COLO668 (cell line): ENCODE data around the gene RFT1.

Source experiments
- DNase-seq: peaks from one replicate; lab custom pipeline; 2025; ENCODE audit not compliant: unreplicated experiment; lab: John Stamatoyannopoulos, UW

Gene RFT1, protein sequence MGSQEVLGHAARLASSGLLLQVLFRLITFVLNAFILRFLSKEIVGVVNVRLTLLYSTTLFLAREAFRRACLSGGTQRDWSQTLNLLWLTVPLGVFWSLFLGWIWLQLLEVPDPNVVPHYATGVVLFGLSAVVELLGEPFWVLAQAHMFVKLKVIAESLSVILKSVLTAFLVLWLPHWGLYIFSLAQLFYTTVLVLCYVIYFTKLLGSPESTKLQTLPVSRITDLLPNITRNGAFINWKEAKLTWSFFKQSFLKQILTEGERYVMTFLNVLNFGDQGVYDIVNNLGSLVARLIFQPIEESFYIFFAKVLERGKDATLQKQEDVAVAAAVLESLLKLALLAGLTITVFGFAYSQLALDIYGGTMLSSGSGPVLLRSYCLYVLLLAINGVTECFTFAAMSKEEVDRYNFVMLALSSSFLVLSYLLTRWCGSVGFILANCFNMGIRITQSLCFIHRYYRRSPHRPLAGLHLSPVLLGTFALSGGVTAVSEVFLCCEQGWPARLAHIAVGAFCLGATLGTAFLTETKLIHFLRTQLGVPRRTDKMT

DNA sequence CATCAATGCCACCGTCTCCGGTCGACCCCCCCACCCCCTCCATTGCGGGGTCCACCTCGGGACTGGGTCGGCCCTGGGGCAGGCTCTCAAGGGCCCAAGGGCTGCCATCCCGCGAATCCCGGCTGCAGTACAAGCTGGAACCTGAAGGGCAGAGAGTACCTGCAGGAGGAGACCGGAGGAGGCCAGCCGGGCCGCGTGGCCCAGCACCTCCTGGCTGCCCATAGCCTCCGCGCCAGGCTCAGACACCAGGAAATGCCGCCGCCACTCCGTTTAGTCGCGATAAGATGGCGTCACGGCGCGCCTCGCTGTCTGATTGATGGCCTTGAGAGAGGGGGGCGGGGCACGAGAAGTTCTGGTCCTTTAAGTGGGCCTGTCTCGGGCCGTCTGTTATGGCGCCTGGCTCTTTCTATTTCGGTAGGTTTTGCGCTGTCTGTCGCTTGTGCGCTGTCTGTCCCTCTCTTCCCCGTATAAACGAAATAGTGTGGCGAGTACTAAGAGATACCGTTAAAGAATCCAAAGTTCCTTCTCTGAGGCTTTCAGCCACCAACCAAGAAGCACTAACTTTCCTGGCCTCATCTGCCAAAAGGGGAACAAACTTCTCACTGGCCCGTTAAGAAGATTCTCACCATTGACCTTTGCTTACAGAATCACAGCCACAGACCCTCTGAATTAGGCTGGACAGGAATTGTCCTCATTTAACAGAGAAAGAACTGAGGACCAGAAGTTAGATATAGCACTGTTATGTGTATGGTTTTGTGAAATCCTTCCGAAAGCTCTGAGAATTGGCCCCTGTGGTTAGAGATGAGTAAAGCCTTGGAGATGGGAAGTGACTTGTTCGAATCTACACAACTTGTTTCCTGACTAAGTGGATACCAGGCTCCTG is at the start of gene RFT1:
TSS of gene RFT1 (minus strand) at position 257 of the 883 bp plus-strand sequence. CDS start at position 222, 35 bp downstream.
- DNase-seq: peak; percentile 92

DNA sequence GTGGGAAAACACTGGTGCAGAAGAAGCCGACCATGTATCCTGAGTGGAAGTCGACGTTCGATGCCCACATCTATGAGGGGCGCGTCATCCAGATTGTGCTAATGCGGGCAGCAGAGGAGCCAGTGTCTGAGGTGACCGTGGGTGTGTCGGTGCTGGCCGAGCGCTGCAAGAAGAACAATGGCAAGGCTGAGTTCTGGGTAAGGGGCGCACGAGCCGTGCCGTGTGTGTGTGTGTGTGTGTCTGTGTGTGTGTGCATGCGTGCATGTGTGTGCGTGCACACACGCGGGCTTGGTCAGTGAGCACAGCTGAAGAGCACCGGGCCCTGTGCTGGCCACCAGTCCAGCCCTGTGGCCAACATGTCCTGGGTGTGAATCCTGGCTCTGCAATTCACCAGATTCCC is 49.3 kb upstream of the RFT1 start:
- DNase-seq: no peak

DNA sequence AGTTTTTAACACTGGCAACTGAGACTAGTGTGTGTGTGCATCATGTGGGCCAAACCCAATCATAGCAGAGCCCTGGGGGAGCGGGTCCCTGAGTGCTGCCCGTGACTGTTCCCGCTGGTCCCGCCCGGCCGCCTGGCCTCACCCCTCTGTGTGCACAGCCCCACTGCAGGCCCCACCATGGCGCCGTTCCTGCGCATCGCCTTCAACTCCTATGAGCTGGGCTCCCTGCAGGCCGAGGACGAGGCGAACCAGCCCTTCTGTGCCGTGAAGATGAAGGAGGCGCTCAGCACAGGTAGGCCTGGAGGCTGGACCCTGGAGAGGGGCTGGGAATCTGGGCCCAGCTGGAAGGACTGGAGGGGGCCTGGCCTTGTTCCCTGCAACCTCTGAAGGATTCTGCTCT is 48.0 kb upstream of the RFT1 start:
- DNase-seq: no peak

DNA sequence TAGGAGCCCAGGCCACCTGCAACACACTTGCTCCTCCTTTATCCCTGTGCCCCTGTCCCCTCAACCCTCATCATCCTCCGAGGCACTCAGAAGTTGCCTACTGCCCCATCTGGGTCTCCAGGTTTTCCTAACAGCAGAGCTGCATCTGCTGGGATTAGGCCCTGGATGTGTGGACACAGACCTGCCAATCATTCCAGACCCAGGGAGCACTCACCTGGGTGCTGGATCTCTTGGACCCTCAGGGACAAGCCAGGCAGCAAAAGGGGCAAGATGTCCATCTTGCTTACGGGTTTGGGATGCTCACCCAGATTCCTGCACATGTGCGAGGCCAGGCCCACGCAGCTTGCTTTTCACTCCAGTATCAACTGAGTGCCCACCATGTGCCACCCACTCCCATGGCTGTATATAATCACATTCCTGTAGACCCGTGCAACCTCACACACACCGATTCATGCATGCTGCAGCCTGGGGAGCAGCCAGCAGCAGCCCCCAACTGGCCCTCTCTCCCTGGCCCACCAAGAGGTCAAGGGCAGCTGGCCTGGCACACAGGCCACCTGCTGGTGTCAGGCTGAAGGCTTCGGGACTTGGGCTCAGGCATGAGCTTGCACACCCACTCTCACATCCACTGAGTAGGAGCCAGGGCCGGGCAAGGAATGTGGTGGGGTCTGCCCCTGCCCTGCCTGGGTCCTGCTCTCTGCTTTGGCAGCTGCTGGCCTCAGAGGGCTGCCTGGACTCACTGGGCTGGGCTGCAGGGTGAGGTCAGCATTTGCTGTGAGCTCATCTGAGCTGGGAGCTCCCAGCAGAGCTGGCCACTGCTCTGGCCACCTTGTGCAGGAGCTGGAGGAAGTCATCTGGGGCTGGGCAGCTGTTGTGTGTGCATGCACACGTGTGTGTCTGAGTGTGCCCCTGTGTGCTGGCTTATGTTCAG is 45.6 kb upstream of the RFT1 start:
- DNase-seq: no peak

DNA sequence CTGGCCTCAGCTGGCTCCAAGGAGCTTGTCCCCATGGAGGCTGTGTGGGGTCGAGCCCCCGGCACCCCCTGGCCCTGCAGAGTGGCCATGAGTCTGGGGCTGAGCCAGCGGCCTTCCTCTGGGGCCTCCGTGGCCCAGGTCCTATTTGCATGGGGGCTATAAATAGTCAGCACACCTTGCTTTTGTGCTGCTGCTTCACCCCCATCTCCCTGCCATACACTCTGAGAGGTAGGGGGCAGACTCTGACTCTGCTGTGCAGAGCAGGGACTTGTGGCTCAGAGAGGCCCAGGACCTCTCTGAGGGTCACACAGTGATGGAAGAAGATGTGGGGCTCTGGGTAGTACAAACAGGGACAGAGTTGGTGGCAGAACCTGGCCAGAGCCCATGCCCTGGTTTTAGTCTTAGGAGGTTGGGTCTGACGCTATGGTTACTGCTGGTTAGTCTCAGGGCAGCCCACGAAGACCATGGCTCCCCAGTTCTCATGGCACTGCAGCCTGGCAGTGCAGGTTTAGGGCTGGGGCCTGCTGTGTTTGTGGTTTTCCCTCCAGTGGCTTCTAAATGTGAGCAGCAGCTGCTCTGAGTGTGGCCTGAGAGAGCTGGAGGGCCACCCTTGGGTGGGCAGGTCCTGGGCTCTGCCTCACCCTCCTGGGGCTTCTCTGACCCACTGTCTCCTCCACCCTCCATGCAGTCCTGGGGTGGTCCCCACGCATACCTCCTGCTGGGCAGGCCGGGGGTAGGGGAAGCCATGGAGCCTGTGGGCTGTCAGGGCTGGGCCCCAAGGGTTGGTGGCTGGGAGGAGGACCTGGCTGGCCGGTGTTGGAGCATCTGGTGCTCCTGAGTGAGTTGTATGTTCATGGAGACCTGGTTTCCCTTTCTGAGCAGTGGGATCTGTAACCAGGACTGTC is 44.4 kb upstream of the RFT1 start:
- DNase-seq: no peak

DNA sequence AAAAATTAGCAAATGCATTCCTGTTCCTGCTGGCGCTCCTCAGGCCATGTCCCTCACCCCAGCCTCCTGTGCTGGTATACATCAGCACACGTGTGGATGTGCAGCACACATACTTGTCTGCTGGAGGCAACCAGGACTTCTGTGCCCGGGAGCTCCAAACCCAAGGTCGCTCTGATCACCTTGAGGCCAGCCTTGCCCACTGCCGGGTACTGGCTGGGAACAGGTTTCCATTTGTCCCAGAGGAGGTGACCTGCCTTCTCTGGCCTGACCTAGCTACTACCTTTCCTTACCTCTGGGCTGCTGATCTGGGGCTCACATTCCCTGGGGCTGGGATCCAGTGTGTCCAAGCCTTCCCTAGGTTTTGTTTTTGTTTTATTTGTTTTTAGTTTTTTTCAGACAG is 42.9 kb upstream of the RFT1 start:
- DNase-seq: no peak

DNA sequence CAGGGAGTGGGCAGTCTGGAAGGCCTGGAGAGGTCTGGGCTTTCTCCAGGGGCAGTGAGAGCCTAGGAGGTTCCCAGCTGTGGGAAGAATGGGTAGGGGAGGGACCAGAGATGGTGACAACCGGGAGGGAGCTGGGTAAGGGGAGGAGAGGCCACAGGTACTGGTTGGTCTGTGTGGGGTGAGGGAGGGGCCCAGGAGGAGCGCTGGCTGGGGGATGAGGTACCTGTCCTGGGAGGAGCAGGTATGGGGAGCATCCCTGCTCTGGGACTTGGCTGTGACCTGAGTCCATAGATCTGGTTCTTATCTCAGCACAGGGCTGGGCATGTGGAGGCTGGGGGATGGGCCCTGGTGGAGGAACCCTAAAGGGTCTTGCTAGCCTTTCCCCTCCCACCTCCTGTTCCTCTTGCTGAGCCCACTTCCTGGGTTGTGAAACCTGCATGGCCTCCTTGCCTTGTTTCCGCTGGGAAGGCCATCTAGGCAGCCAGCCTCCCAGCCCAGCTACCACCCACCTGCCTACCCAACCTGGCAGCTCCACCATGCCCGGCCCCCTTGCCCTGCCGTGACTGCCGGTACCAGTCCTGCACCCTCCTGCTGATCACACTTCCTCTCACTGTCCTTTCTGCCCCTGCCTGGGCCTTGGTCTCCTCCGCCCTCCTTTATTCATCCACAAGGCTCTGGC is 41.7 kb upstream of the RFT1 start:
- no peak for DNase-seq

DNA sequence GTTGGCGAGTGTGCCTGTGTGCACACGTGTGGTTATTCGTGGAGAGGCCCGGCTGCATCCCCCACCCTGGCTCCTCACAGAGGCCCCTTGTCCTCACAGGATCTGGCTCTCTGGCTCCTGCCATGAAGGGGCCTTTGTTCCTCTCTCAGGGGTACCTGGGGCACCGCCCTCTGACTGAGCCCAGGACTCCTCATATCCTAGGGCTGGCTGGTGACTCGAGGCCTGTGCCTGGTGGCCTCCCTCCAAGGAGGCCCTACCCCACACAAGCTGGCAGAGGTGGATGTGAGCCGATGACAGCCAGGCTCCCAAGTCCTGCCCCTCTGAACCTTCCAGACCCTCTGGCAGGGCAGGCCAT is 40.8 kb upstream of the RFT1 start:
- DNase-seq: no peak

DNA sequence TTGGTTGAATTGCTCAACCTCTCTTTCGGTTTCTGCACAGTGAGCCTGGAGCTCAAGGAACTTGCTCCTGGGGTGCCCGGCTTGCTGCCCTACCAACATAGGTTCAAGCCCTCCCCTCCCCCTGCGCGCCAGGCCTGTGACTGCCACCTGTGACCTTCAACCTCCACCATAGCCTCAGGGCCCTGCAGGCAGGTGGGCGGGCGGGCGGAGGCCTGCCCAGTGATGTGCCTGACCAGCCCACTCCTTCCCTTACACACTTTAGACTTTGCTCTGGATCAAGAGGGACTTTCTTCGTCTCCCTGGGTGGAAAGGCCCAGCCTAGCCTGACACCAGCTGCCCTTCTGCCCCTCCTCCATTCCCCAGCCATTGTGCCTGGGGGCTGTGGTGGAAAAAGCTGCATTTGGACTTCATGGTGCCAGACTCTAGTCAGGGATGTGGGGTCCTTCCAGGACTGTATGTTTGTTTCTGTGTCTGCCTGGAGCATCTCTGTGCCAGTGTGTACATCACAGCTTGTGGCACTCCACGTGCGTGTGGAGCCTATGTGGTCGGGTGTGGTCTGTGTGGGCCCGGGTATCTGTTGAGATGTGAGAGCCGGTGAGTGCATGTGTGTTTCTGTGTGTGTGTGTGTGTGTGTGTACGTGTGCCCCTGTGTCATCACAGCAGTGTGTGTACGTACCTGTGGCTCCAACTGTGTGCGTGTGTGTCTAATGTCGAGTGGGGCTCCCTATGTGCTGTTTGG is 40.3 kb upstream of the RFT1 start:
- no peak for DNase-seq

DNA sequence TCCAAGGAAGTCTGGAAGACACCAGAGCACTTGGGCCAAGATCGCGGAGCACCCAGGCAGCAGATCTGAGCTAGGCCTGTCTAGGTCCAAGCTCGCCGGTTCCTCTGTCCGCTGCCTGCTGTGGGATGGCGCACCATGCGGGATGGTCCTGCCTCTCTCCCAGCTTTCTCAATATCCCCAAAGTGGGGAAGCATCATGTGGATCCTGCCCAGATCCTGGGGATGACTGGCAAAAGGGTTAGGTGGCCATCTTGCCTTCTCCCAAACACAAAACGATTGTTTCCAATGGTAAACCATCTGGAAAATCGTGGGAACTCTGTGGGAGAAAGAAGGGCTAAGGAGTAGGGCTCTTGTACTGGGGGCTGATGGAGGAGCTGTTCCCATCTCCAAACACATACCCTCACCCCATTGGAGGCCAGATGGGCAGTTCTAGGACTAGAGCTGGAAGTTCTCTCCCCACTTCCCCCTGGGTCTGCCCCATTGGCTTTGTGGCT is 39.6 kb upstream of the RFT1 start:
- DNase-seq: no peak

DNA sequence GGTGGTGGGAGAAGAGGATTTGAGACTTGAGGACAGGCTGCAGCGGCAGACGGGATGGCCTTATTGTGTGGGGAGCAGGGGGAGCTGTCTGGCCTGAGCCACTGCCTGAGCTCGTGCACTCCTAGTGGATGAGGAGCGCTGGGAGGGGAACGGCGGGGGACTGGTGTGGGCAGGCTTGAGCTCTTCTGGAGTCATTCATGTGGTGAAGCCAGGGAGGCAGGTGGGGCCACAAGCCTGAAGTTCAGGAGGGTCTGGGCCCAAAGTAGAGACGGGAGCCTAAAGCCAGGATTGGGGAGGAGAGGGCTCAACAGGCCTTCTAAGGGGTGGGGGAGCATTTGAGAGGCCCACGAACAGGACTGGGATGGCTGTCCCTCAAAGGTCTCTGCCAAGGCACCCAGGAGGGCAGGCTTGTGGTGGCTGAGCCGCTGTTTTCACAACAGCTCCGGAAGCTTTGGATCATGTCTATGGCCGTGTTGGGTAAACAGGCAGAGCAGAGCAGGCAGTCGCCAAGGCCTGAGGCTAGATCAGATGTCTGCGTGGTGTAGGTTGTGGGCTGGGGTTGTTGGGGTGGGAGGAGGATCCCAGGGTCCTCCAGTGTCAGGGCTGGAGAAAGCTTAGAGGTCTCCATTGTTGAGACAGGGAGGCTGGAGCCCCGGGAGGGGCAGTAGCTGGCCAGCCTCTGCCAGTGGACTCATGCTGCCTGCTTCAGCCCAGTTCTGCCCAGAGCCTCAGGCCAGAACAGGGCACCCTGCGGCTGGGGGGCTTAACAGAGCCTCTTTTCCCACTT is 39.0 kb upstream of the RFT1 start:
- peak; percentile 61 for DNase-seq

DNA sequence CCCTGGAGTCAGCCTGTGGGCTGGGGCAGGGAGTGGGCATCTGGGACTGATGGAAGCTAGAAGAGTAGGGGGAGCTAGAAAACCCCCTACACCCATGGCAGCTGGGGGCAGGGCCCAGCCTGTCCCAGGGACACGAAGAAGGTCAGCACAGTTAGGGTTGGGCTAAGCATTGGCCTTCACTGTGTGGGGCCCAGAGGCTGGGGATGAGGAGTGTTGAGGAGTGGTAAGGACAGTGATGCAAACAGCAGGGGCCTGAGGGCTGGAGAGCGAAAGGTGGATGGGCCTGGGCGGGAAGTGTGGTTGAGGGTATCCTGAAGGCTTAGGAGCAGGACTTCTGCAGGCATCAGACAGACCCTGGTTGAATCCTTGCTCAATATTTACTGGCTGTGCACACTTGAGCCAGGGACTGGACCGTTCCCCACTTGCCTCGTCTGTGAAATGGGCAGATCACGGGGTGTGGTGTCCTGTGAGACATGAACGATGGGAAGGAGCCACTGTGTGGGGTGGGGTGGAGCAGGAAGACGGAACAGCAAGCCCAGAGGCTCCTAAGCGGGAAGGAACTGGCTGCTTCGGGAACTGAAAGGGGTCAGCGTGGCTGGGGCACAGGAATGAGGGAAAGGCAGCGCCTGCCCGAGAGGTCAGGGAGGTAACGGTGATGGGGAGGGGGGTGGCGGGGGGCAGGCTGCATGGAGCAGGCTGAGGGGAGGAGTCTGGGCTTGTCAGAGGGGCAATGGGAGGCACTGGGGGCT is 38.1 kb upstream of the RFT1 start:
- DNase-seq: no peak

DNA sequence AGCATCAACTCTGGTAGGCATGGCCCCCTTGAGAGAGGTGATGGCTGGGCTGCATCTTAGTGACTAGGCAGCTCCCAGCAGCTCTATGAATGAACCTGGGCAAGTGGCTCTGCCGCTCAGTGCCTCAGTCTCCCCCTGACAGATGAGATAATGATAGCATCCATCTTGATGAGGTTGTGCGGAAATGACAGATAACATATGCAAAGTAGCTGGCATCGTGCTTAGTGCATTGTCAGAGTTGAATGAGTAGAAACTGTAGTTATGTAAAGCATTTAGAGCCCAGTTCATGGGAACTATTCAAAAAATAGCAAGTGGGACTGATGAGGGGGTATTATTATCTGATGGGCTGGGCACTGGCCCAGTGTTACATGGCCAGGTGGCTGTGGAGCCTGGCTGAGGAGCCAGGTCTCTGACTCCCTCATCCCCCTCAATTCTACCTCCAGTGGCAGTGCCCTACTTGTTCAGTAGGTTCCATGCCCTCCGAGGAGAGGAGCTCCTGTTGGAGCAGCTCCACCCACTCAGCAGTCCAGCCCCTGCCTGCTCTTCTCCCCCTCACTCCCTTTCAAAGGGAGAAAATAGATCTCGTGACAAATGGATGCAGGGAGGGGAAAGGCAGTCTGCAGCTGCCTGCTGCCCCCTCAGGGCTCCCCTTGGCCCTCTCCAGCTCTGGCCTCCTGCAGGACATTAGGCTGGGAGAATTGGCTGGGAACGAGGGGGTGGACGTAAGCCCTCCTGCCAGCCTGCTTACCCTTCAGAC is 37.4 kb upstream of the RFT1 start:
- DNase-seq: no peak

DNA sequence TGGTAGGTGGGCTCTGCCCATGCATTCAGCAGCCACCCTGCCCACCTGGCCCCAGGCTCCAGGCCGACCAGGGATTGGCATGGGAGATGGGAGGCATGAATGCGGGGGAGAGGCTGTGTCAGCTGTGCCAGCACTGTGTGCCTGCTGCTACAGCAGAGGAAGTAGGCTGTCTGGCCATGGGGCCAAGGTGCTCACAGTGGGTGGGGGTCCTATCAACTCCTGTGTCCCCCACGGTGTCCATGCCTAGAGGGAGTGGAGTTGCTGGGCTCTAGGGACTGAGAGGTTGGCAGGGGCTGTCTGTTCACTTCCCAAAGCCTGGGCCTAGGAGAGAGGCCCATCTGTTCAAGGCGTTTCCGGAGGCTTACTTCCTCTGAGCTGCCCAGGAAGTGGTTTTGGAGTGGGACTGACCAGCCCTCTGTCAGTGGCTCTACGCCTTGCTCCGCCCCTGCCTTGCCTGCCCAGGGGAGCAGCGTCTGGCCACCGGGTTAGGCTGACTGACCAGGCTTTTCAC is 36.6 kb upstream of the RFT1 start:
- DNase-seq: no peak

DNA sequence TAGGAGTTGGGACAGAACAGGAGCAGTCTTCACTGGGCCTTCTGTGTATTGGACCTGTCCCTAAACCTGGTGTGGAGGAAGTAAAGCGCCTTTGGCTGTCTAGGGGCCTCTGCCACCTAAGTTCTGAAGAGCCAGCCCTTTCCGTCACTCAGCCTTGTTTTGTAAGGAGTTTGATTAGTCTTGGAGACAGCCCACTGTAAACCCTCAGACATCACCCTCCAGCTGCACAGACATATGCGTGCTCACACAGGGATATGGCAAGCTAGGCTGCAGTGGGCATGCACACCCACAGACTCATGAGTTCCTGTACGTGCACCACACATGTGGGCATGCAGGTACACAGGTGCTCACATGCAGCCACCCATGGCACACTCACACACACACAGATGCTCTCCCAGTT is 36.0 kb upstream of the RFT1 start:
- DNase-seq: no peak

DNA sequence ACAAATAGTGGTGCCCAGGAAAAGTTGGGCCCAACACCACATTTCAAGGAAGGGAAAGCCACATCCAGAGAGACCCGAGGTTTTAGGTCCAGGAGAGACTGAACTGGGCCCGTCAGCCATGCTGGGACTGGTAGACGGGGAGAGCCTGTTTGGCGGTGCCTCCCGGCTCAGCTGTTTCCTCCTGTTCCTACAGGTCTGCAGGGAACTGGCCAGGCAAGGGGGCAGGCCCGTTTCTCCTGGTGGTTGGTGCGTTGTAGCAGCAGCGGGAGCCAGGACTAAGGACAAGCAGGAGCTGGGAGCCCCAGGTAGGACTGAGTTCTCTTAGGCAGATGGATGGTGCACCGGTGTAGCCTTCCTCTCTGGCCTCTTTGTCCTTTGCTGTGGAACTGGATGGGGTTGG is 34.7 kb upstream of the RFT1 start:
- no peak for DNase-seq
